ENCODE data around the gene DPM1. TPM values are rescaled to one million over a fixed set of nuclear protein-coding genes. Genes with fewer than 3 reads are reported as not detected.

The DPM1 gene
- total and polyA plus RNA-seq, 7 donors, result 24.6 to 120 (median 59.6) TPM

DNA sequence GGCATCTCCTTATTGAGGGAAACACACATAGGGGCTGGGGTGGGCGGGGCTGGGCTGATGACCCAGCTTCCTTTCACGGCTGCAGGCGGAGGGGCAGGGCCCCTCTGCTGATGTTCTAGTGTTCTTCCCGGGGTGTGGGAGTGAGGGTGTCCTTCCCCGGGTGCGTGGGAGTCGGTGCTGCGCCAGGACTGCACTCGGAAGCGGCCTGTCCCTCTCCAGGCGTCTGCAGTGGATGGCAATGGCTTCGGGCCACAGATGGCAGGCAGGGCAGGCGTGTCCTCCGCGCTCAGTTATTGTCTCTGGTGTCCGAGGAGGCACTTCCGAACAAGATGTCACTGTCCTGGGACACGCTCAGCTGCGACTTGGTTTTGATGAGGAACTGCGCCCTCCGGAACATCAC lies 45.4 kb upstream of the DPM1 start:
- TF ChIP-seq CTCF (IDR thresholded peaks at IDR 0.05), result no peak
- Histone ChIP-seq H3K4me3 (no peak overlapping the region), H3K27ac (no peak overlapping the region), H3K9me3 (no peaks in the 10 kb centered on the region), H3K4me1 (no peaks in the 10 kb centered on the region), H3K36me3 (ENCODE audit: insufficient read depth in 1 of 2, low read depth in 1 of 2) (no peaks in the 10 kb centered on the region), H3K27me3 (ENCODE audit: insufficient read depth in 3 of 3, low read length in 2 of 3) (peaks cover 0 to 35% (median 10%) of the 10 kb centered on the region in 3 donors)
- ATAC-seq (no peak), DNase-seq (no peak)
- 68 to 72% (median 69%) methylated on average over 21 of the region's 21 CpGs for WGBS, 3 donors
- intact Hi-C loops (cut with DNase I), result no loop called here

DNA sequence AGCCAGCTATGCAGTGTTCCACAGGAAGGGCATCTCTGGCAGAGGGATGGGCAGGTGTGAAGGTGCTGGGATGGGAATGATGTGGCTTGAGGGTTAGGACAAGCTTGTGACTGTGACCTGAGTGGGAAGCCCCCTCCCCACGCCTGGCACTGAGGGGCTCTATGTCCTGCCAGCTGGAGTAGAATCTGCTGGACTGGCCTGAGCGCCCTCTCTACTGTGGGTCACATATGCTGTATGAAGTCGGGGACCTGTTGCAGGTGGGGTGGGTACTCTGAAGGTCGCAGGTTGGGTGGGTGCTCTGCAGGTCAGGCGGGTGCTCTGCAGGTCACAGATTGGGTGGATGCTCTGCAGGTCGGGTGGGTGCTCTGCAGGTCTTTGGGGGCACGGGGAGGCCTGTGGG lies 44.3 kb upstream of the DPM1 start:
- H3K27me3 ChIP-seq (ENCODE audit: insufficient read depth in 3 of 3, low read length in 2 of 3), result peaks cover 0 to 40% (median 12%) of the 10 kb centered on the region in 3 donors
- 75 to 92% (median 77%) methylated on average over 7 of the region's 7 CpGs for WGBS, 3 donors
- no peak overlapping the region for H3K27ac ChIP-seq
- intact Hi-C loops (cut with DNase I), result no loop called here
- H3K9me3 ChIP-seq, result no peaks in the 10 kb centered on the region
- ATAC-seq, result no peak
- TF ChIP-seq CTCF (IDR thresholded peaks at IDR 0.05), result no peak
- H3K4me1 ChIP-seq, result no peaks in the 10 kb centered on the region
- no peaks in the 10 kb centered on the region for H3K36me3 ChIP-seq (ENCODE audit: insufficient read depth in 1 of 2, low read depth in 1 of 2)
- H3K4me3 ChIP-seq, result no peak overlapping the region
- DNase-seq, result no peak

GRCh38 chr20:51001430-51002265 lies 43.3 kb upstream of the DPM1 start:
- no peak overlapping the region for H3K27ac ChIP-seq
- no peaks in the 10 kb centered on the region for H3K4me1 ChIP-seq
- no peaks in the 10 kb centered on the region for H3K36me3 ChIP-seq (ENCODE audit: insufficient read depth in 1 of 2, low read depth in 1 of 2)
- 54 to 56% (median 54%) methylated on average over 20 of the region's 20 CpGs for WGBS, 3 donors
- intact Hi-C loops (cut with DNase I), result no loop called here
- no peak overlapping the region for H3K4me3 ChIP-seq
- DNase-seq, result no peak
- no peaks in the 10 kb centered on the region for H3K9me3 ChIP-seq
- peaks cover 0 to 40% (median 12%) of the 10 kb centered on the region in 3 donors for H3K27me3 ChIP-seq (ENCODE audit: insufficient read depth in 3 of 3, low read length in 2 of 3)
- no peak for TF ChIP-seq CTCF (IDR thresholded peaks at IDR 0.05)
- ATAC-seq, result no peak

DNA sequence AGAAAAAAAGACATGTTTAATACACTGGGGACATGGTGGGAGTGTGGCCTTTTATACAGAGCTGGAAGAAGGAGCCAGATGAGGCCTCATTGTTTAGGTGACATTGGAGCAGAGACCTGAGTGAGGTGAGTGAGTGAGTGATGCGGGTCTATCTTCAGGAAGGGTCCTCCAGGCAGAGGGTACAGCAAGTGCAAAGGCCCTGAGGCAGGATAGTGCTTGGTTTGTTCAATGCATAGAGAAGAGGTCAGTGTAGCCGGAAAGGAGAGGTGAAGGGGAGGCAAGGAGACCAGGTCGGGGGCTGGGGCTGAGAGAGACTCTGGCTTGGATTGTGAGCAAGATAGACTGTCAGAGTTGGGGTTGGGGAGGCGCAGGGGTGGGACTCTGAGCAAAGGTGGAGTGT lies 41.0 kb upstream of the DPM1 start:
- no peak for DNase-seq
- peaks cover 0 to 38% (median 5%) of the 10 kb centered on the region in 3 donors for H3K27me3 ChIP-seq (ENCODE audit: insufficient read depth in 3 of 3, low read length in 2 of 3)
- H3K9me3 ChIP-seq, result no peaks in the 10 kb centered on the region
- no peaks in the 10 kb centered on the region for H3K36me3 ChIP-seq (ENCODE audit: insufficient read depth in 1 of 2, low read depth in 1 of 2)
- H3K4me3 ChIP-seq, result no peak overlapping the region
- TF ChIP-seq CTCF (IDR thresholded peaks at IDR 0.05), result no peak
- no peaks in the 10 kb centered on the region for H3K4me1 ChIP-seq
- intact Hi-C loops (cut with DNase I), result no loop called here
- 88 to 91% (median 90%) methylated on average over 4 of the region's 4 CpGs for WGBS, 3 donors
- H3K27ac ChIP-seq, result no peak overlapping the region
- ATAC-seq, result no peak
